Spinal cord (tissue), 10 donors: ENCODE data around the gene ZNF827. TPM values are rescaled to one million over a fixed set of nuclear protein-coding genes. Genes with fewer than 3 reads are reported as not detected.
A peak's percentile ranks its signal among the peaks of the same experiment; 100 is the strongest.

ENCODE experiments used
- DNase-seq, 6 donors: peaks; one replicate each; pipeline versions ENCODE4 v3.0.0 to v3.0.0-alpha.2; 2013 to 2015; ENCODE audit warnings: low spot score in 6 of 6, low read depth in 4 of 6
- H3K27ac ChIP-seq: one replicate; pipeline ENCODE4 v1.5.1; 2013; ENCODE audit warnings: low read depth, low read length, control low read depth
- H3K27me3 ChIP-seq: one replicate; pipeline ENCODE4 v1.6.1; 2013; ENCODE audit warnings: low read length; ENCODE audit not compliant: control insufficient read depth, insufficient read depth
- H3K36me3 ChIP-seq: one replicate; pipeline ENCODE4 v1.6.1; 2013; ENCODE audit warnings: low read length; ENCODE audit not compliant: control insufficient read depth, insufficient read depth
- H3K4me1 ChIP-seq: one replicate; pipeline ENCODE4 v1.6.1; 2013; ENCODE audit warnings: low read length; ENCODE audit not compliant: control insufficient read depth, insufficient read depth
- H3K4me3 ChIP-seq: one replicate; pipeline ENCODE4 v1.5.1; 2013; ENCODE audit warnings: low read depth, low read length, control low read depth
- H3K9me3 ChIP-seq: one replicate; pipeline ENCODE4 v1.6.1; 2013; ENCODE audit warnings: low read length; ENCODE audit not compliant: control insufficient read depth, insufficient read depth
- WGBS: methylation state at CpG from one replicate; pipeline ENCODE4 v1.1.5; 2013; ENCODE audit warnings: missing lambda C conversion rate; ENCODE audit not compliant: insufficient coverage; 5-methylcytosine and 5-hydroxymethylcytosine counted together
- polyA plus RNA-seq, 2 donors: library from polyadenylated mRNA; unstranded; fragments of 120-200 nt; gene quantifications; one replicate each; pipeline ENCODE4 v1.2.1, GENCODE V29; 2013; ENCODE audit not compliant: insufficient read length in 2 of 2
- total RNA-seq, 2 donors: library from RNA; depleted of rRNA in 1 of 2; stranded (reverse); fragments of 120-200 nt in 1 of 2; fragments of >200 nt in 1 of 2; gene quantifications; one replicate each; pipeline versions ENCODE4 v1.2.3 to v1.2.4, GENCODE V29; 2013 to 2014
- donor health status: healthy.

Gene ZNF827
- total and polyA plus RNA-seq, 4 donors: 22.3 to 33.6 (median 26.1) TPM

- Histone ChIP-seq H3K27me3 (no peaks in the 10 kb centered on the region), H3K4me1 (peaks cover 38% of the 10 kb centered on the region), H3K9me3 (no peaks in the 10 kb centered on the region), H3K4me3 (no peak overlapping the region), H3K27ac (peak overlapping the region; percentile 76), H3K36me3 (peaks cover 9% of the 10 kb centered on the region)
- WGBS: 21% methylated on average over 3 of the region's 4 CpGs
- peak in 3 of 6 donors; percentile 17 to 82 (median 32) for DNase-seq
Observed at GRCh38 chr4:145883101-145883694, 55.4 kb downstream of the ZNF827 start.

- Histone ChIP-seq H3K27me3 (no peaks in the 10 kb centered on the region), H3K4me1 (peaks cover 36% of the 10 kb centered on the region), H3K27ac (peak overlapping the region; percentile 76), H3K4me3 (no peak overlapping the region), H3K9me3 (no peaks in the 10 kb centered on the region), H3K36me3 (peaks cover 9% of the 10 kb centered on the region)
- WGBS: 27% methylated on average over 7 of the region's 7 CpGs
- peak in 5 of 6 donors; percentile 29 to 82 (median 45) for DNase-seq
Observed at GRCh38 chr4:145882604-145883003, 56.0 kb downstream of the ZNF827 start.

- DNase-seq: peak in 1 of 6 donors; percentile 51
- WGBS: 44% methylated on average over 5 of the region's 8 CpGs
Observed at GRCh38 chr4:145881989-145882388, 56.6 kb downstream of the ZNF827 start.

GRCh38 chr4:145881576-145881975 is 57.0 kb downstream of the ZNF827 start:
- WGBS: 57% methylated on average over 4 of the region's 4 CpGs
- peaks cover 9% of the 10 kb centered on the region for H3K36me3 ChIP-seq
- H3K27me3 ChIP-seq: no peaks in the 10 kb centered on the region
- peak overlapping the region; percentile 76 for H3K27ac ChIP-seq
- H3K4me3 ChIP-seq: no peak overlapping the region
- H3K4me1 ChIP-seq: peaks cover 27% of the 10 kb centered on the region
- DNase-seq: no peak
- H3K9me3 ChIP-seq: no peaks in the 10 kb centered on the region

More at GRCh38 chr4:145881989-145882388, 56.6 kb downstream of the ZNF827 start:
- Histone ChIP-seq H3K9me3 (no peaks in the 10 kb centered on the region), H3K4me1 (peaks cover 30% of the 10 kb centered on the region), H3K27me3 (no peaks in the 10 kb centered on the region), H3K4me3 (no peak overlapping the region), H3K36me3 (peaks cover 9% of the 10 kb centered on the region), H3K27ac (peak overlapping the region; percentile 76)

GRCh38 chr4:145880355-145880960 is 58.2 kb downstream of the ZNF827 start:
- Histone ChIP-seq H3K27ac (no peak overlapping the region), H3K27me3 (no peaks in the 10 kb centered on the region)
- 65% methylated on average over 7 of the region's 9 CpGs for WGBS

GRCh38 chr4:145879598-145879997 is 59.0 kb downstream of the ZNF827 start:
- peaks cover 27% of the 10 kb centered on the region for H3K4me1 ChIP-seq
- no peak for DNase-seq
- H3K27me3 ChIP-seq: no peaks in the 10 kb centered on the region
- 0% methylated on average over 1 of the region's 3 CpGs for WGBS
- H3K4me3 ChIP-seq: no peak overlapping the region
- no peak overlapping the region for H3K27ac ChIP-seq
- no peaks in the 10 kb centered on the region for H3K9me3 ChIP-seq
- peaks cover 3% of the 10 kb centered on the region for H3K36me3 ChIP-seq

More at GRCh38 chr4:145880355-145880960, 58.2 kb downstream of the ZNF827 start:
- Histone ChIP-seq H3K9me3 (no peaks in the 10 kb centered on the region), H3K4me3 (no peak overlapping the region), H3K4me1 (peaks cover 27% of the 10 kb centered on the region), H3K36me3 (peaks cover 4% of the 10 kb centered on the region)
- DNase-seq: peak in 2 of 6 donors; percentile 46 to 50

GRCh38 chr4:145878501-145879435 is 59.9 kb downstream of the ZNF827 start:
- peaks cover 3% of the 10 kb centered on the region for H3K36me3 ChIP-seq
- 87% methylated on average over 4 of the region's 7 CpGs for WGBS
- H3K9me3 ChIP-seq: no peaks in the 10 kb centered on the region
- H3K27me3 ChIP-seq: no peaks in the 10 kb centered on the region
- no peak overlapping the region for H3K4me3 ChIP-seq
- no peak for DNase-seq
- peaks cover 27% of the 10 kb centered on the region for H3K4me1 ChIP-seq
- H3K27ac ChIP-seq: no peak overlapping the region

- H3K4me1 ChIP-seq: peaks cover 10% of the 10 kb centered on the region
- no peaks in the 10 kb centered on the region for H3K9me3 ChIP-seq
- H3K36me3 ChIP-seq: peaks cover 3% of the 10 kb centered on the region
- DNase-seq: no peak
- no CpG with 5 or more reads among the region's 2 CpGs for WGBS
- no peak overlapping the region for H3K4me3 ChIP-seq
- no peaks in the 10 kb centered on the region for H3K27me3 ChIP-seq
- no peak overlapping the region for H3K27ac ChIP-seq
Observed at GRCh38 chr4:145876531-145877180, 62.0 kb downstream of the ZNF827 start.

GRCh38 chr4:145873901-145874300 is 64.7 kb downstream of the ZNF827 start:
- Histone ChIP-seq H3K27me3 (no peaks in the 10 kb centered on the region), H3K36me3 (peaks cover 3% of the 10 kb centered on the region), H3K9me3 (no peaks in the 10 kb centered on the region), H3K27ac (no peak overlapping the region), H3K4me3 (no peak overlapping the region), H3K4me1 (no peaks in the 10 kb centered on the region)
- DNase-seq: peak in 1 of 6 donors; percentile 54
